ENCODE data around the gene IL1RAP.

The IL1RAP gene

GRCh38 chr3:190686011-190686410 lies 172.1 kb downstream of the IL1RAP start:
- H3K27ac ChIP-seq, result no peak overlapping the region
- TF ChIP-seq ZFX (IDR thresholded peaks at IDR 0.05; ENCODE audit: borderline replicate concordance) (no peak), CTCF (IDR thresholded peaks at IDR 0.05) (no peak)

DNA sequence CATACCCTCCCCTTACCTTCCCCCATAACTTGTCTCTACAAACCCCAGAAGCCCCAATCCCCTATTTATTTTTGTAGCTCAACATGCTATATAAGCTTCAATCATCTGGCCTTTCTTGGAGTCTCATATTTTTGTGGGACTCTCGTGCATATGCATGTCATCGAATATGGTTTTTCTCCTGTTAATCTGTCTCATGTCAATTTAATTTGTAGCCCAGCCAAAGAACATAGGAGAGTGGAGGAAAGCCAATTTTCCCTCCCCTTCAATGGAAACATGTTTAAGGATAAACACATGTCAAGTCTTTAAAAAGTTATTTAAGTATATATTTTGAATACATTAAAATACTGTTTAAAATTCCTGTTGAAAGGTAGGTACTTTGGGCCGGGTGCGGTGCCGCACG lies 176.4 kb downstream of the IL1RAP start:
- no peak overlapping the region for H3K27ac ChIP-seq
- no peak for TF ChIP-seq CTCF (IDR thresholded peaks at IDR 0.05)

- no peak overlapping the region for H3K27ac ChIP-seq
- no peak for TF ChIP-seq ZFX (IDR thresholded peaks at IDR 0.05; ENCODE audit: borderline replicate concordance)
- TF ChIP-seq CTCF (IDR thresholded peaks at IDR 0.05), result no peak
Observed at GRCh38 chr3:190692256-190692655, 178.4 kb downstream of the IL1RAP start.

DNA sequence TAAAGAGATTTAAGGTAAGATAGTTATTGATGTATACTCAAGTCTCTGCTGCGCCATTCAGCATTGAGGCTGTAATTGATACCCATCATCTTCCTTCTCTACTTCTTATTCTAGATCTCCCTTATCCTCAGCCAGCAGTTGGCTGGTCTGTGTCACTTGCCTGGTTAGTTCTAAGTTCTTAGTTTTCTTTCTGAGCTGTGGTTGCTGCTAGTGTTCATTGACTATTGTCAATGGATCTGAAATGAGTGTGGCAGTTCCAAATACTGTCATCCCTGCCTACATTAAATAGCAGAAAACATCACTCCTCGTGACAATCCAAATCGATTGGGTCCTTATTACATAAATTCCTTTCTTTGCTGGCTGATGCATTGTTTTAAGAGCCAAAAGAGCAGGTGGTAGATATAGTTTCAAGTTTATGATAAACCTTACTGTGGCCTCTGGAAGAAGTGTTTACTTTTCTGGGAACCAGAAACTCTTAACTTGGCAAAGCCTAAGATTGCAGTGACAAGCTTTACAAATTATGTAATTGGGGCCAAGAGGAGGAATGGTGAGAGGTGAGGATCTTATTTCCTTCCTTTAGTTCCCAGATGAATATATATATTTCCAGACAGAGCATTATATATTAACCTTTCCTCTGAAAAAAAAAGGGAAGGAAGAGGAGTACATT lies 180.6 kb downstream of the IL1RAP start:
- H3K27ac ChIP-seq, result no peak overlapping the region
- TF ChIP-seq ZFX (IDR thresholded peaks at IDR 0.05; ENCODE audit: borderline replicate concordance) (no peak), CTCF (IDR thresholded peaks at IDR 0.05) (no peak)

- no peak overlapping the region for H3K27ac ChIP-seq
- TF ChIP-seq ZFX (IDR thresholded peaks at IDR 0.05; ENCODE audit: borderline replicate concordance) (no peak), CTCF (IDR thresholded peaks at IDR 0.05) (no peak)
Observed at GRCh38 chr3:190695225-190695624, 181.3 kb downstream of the IL1RAP start.

GRCh38 chr3:190695994-190696393 lies 182.1 kb downstream of the IL1RAP start:
- H3K27ac ChIP-seq, result no peak overlapping the region
- TF ChIP-seq ZFX (IDR thresholded peaks at IDR 0.05; ENCODE audit: borderline replicate concordance) (no peak), CTCF (IDR thresholded peaks at IDR 0.05) (no peak)

- no peak overlapping the region for H3K27ac ChIP-seq
- TF ChIP-seq ZFX (IDR thresholded peaks at IDR 0.05; ENCODE audit: borderline replicate concordance) (no peak), CTCF (IDR thresholded peaks at IDR 0.05) (peak; percentile 83)
Observed at GRCh38 chr3:190696777-190697501, 183.1 kb downstream of the IL1RAP start.
